Caco-2 (cell line): ENCODE measurements around the gene HAPLN2. TPM values are rescaled to one million over a fixed set of nuclear protein-coding genes. Genes with fewer than 3 reads are reported as not detected.

Experiments
- BruUV-seq: library from RNA; stranded (reverse); fragments of 400-500 nt; replicated peaks from 2 replicates; lab custom pipeline; 2021; lab: Mats Ljungman, UMichigan
- CTCF ChIA-PET: fragments of 300-600 bp; sonication (Branson Sonifier 250); formaldehyde crosslinking; loops from one replicate; lab custom pipeline; 2022; ENCODE audit warnings: antibody characterized with exemption; lab: Charles Lee
- POLR2A ChIA-PET: fragments of 300-600 bp; sonication (Branson Sonifier 250); formaldehyde crosslinking; loops from one replicate; lab custom pipeline; 2022; ENCODE audit warnings: antibody characterized with exemption; lab: Charles Lee
- DNase-seq, 2 experiments: peaks; one replicate each; pipeline versions ENCODE4 v3.0.0 to v3.0.0-alpha.2; 2020 to 2022
- H3K27me3 ChIP-seq: replicated peaks from 2 replicates; pipeline ENCODE4 v1.6.0; 2011; ENCODE audit warnings: low read length; ENCODE audit not compliant: control insufficient read depth, insufficient read depth
- H3K36me3 ChIP-seq: 2 replicates; pipeline ENCODE4 v1.5.1; 2011; ENCODE audit warnings: low read length; ENCODE audit not compliant: control insufficient read depth, insufficient read depth
- H3K4me1 ChIP-seq: fragments of 250-450 bp; sonication (Bioruptor Pico); 2 replicates; pipeline ENCODE4 v1.5.1; 2020; ENCODE audit warnings: mild to moderate bottlenecking
- H3K4me3 ChIP-seq: 2 replicates; pipeline ENCODE4 v1.5.1; 2011; ENCODE audit warnings: low read depth, mild to moderate bottlenecking, control low read depth, low read length
- H3K9me3 ChIP-seq: fragments of 250-450 bp; sonication (Bioruptor Pico); 2 replicates; pipeline ENCODE4 v1.5.1; 2020; ENCODE audit warnings: mild to moderate bottlenecking, moderate library complexity
- H3K27ac Mint-ChIP-seq: one replicate; pipeline ENCODE4 v1.8.0; 2022; ENCODE audit warnings: mixed read lengths; ENCODE audit not compliant: unreplicated experiment
- H3K27me3 Mint-ChIP-seq: one replicate; pipeline ENCODE4 v1.8.0; 2022; ENCODE audit warnings: mixed read lengths; ENCODE audit not compliant: insufficient read depth, unreplicated experiment
- H3K36me3 Mint-ChIP-seq: one replicate; pipeline ENCODE4 v1.8.0; 2022; ENCODE audit warnings: mild to moderate bottlenecking, mixed read lengths; ENCODE audit not compliant: insufficient read depth, unreplicated experiment
- H3K4me1 Mint-ChIP-seq: one replicate; pipeline ENCODE4 v1.8.0; 2022; ENCODE audit warnings: low read depth, mixed read lengths; ENCODE audit not compliant: unreplicated experiment
- H3K4me3 Mint-ChIP-seq: one replicate; pipeline ENCODE4 v1.8.0; 2022; ENCODE audit warnings: mild to moderate bottlenecking, moderate library complexity, mixed read lengths; ENCODE audit not compliant: unreplicated experiment
- H3K9me3 Mint-ChIP-seq: one replicate; pipeline ENCODE4 v1.8.0; 2022; ENCODE audit warnings: mixed read lengths; ENCODE audit not compliant: unreplicated experiment
- CTCF ChIP-seq, 2 experiments: fragments of 200-600 bp in 1 of 2; IDR thresholded peaks; 1 replicate in 1 of 2; 2 replicates in 1 of 2; pipeline versions ENCODE4 v1.5.1 to v1.8.0; 2011 to 2022; ENCODE audit warnings: antibody characterized with exemption in 1 of 2, control low read depth in 1 of 2, inconsistent platforms in 1 of 2, low read depth in 1 of 2, low read length in 1 of 2, mild to moderate bottlenecking in 1 of 2, moderate library complexity in 1 of 2; ENCODE audit not compliant: insufficient read depth in 1 of 2, severe bottlenecking in 1 of 2, unreplicated experiment in 1 of 2
- intact Hi-C: fragments of 100-400 bp; cut with micrococcal nuclease; formaldehyde crosslinking; loops from one replicate; pipeline ENCODE4 v1.10.0; 2022; ENCODE audit not compliant: unreplicated experiment
- total RNA-seq: library from RNA; stranded (reverse); gene quantifications from 2 replicates; pipeline ENCODE4 v1.2.3, GENCODE V29; 2022

HAPLN2 gene
- total RNA-seq, 1 experiment from 2014 or later: not detected

- Histone ChIP-seq H3K9me3 (no peaks in the 10 kb centered on the region), H3K27me3 (no peaks in the 10 kb centered on the region), H3K36me3 (no peaks in the 10 kb centered on the region), H3K4me1 (peaks cover 17% of the 10 kb centered on the region), H3K4me3 (no peak overlapping the region)
- Mint-ChIP-seq H3K4me1 (peaks cover 26% of the 10 kb centered on the region), H3K9me3 (no peaks in the 10 kb centered on the region), H3K36me3 (peaks cover 4% of the 10 kb centered on the region), H3K27me3 (peaks cover 8% of the 10 kb centered on the region), H3K4me3 (no peak overlapping the region), H3K27ac (no peak overlapping the region)
- peak; percentile 95 to 96 for TF ChIP-seq CTCF (IDR thresholded peaks at IDR 0.05; ENCODE audit: insufficient read depth in 1 of 2, low read depth in 1 of 2, low read length in 1 of 2, severe bottlenecking in 1 of 2, unreplicated experiment in 1 of 2)
- CTCF ChIA-PET: interaction anchor here (1.0 to 1.5 kb wide), 4 partner anchors 20 to 33 kb away, joined by 3 to 6 read pairs (median 5); partner anchors contain the start of gene NES
- DNase-seq: peak in 1 of 2 experiments; percentile 82
- intact Hi-C loops: loop anchor here (1.0 kb wide), 1 partner anchor 30 kb away; no protein-coding TSS in a partner anchor
- POLR2A ChIA-PET: no interaction called here
- no TSS peak for BruUV-seq
Observed at GRCh38 chr1:156656806-156657740, 37.9 kb downstream of the HAPLN2 start.

- no peak for DNase-seq
- H3K36me3 ChIP-seq: no peaks in the 10 kb centered on the region
- TF ChIP-seq CTCF (IDR thresholded peaks at IDR 0.05; ENCODE audit: insufficient read depth in 1 of 2, low read depth in 1 of 2, low read length in 1 of 2, severe bottlenecking in 1 of 2, unreplicated experiment in 1 of 2): no peak
- Mint-ChIP-seq H3K27ac (no peak overlapping the region), H3K36me3 (peaks cover 4% of the 10 kb centered on the region), H3K27me3 (peaks cover 7% of the 10 kb centered on the region), H3K9me3 (no peaks in the 10 kb centered on the region), H3K4me3 (no peak overlapping the region), H3K4me1 (peaks cover 31% of the 10 kb centered on the region)
- intact Hi-C loops: loop anchor here (1.0 kb wide), 1 partner anchor 31 kb away; no protein-coding TSS in a partner anchor
- no peaks in the 10 kb centered on the region for H3K9me3 ChIP-seq
- POLR2A ChIA-PET: no interaction called here
- CTCF ChIA-PET: interaction anchor here (0.6 to 1.5 kb wide), 4 partner anchors 19 to 34 kb away, joined by 5 to 6 read pairs (median 5); partner anchors contain the start of gene NES
- BruUV-seq: no TSS peak
- no peaks in the 10 kb centered on the region for H3K27me3 ChIP-seq
- no peak overlapping the region for H3K4me3 ChIP-seq
- H3K4me1 ChIP-seq: peaks cover 24% of the 10 kb centered on the region
Observed at GRCh38 chr1:156657741-156658319, 38.6 kb downstream of the HAPLN2 start.

GRCh38 chr1:156658496-156658895 lies 39.3 kb downstream of the HAPLN2 start:
- no peak for DNase-seq
- no TSS peak for BruUV-seq
- Mint-ChIP-seq H3K27me3 (peaks cover 7% of the 10 kb centered on the region), H3K4me1 (peaks cover 38% of the 10 kb centered on the region), H3K9me3 (no peaks in the 10 kb centered on the region), H3K4me3 (no peak overlapping the region), H3K36me3 (peaks cover 4% of the 10 kb centered on the region), H3K27ac (no peak overlapping the region)
- POLR2A ChIA-PET: no interaction called here
- Histone ChIP-seq H3K27me3 (no peaks in the 10 kb centered on the region), H3K4me1 (peaks cover 28% of the 10 kb centered on the region), H3K36me3 (no peaks in the 10 kb centered on the region), H3K9me3 (no peaks in the 10 kb centered on the region), H3K4me3 (no peak overlapping the region)
- intact Hi-C loops: no loop called here
- CTCF ChIA-PET: interaction anchor here (0.6 to 1.5 kb wide), 4 partner anchors 18 to 34 kb away, joined by 5 to 6 read pairs (median 5); partner anchors contain the start of gene NES
- TF ChIP-seq CTCF (IDR thresholded peaks at IDR 0.05; ENCODE audit: insufficient read depth in 1 of 2, low read depth in 1 of 2, low read length in 1 of 2, severe bottlenecking in 1 of 2, unreplicated experiment in 1 of 2): no peak
